Activated effector memory CD4-positive, alpha-beta T cell treated with anti-CD3 and anti-CD28 coated beads, Interleukin-2, amount 50 U/mL, for 16 hours (primary cell): ENCODE measurements around the gene HPCA.
A peak's percentile ranks its signal among the peaks of the same experiment; 100 is the strongest.

ENCODE experiments used
- DNase-seq: peaks from one replicate; pipeline ENCODE4 v3.0.0-alpha.2; 2020

Gene HPCA

GRCh38 chr1:32890516-32891240 lies 4.4 kb downstream of the HPCA start:
- DNase-seq = peak; percentile 30

GRCh38 chr1:32891241-32891570 lies 4.9 kb downstream of the HPCA start:
- DNase-seq = peak; percentile 14

GRCh38 chr1:32891630-32892029 lies 5.3 kb downstream of the HPCA start:
- DNase-seq = peak; percentile 13

- peak; percentile 77 for DNase-seq
Measured at GRCh38 chr1:32892368-32893197, 6.3 kb downstream of the HPCA start.

GRCh38 chr1:32893198-32894018 lies 7.1 kb downstream of the HPCA start:
- peak; percentile 71 for DNase-seq

GRCh38 chr1:32894019-32894600 lies 7.8 kb downstream of the HPCA start:
- no peak for DNase-seq

- DNase-seq = no peak
Measured at GRCh38 chr1:32894681-32895080, 8.4 kb downstream of the HPCA start.

GRCh38 chr1:32895325-32896215 lies 9.3 kb downstream of the HPCA start:
- no peak for DNase-seq

GRCh38 chr1:32896451-32896850 lies 10.2 kb downstream of the HPCA start:
- no peak for DNase-seq

GRCh38 chr1:32897082-32898049 lies 11.1 kb downstream of the HPCA start:
- no peak for DNase-seq

- no peak for DNase-seq
Measured at GRCh38 chr1:32898056-32898455, 11.8 kb downstream of the HPCA start.

- no peak for DNase-seq
Measured at GRCh38 chr1:32898958-32899357, 12.7 kb downstream of the HPCA start.

- DNase-seq = no peak
Measured at GRCh38 chr1:32899586-32900296, 13.4 kb downstream of the HPCA start.

GRCh38 chr1:32900371-32900955 lies 14.2 kb downstream of the HPCA start:
- DNase-seq = no peak

- no peak for DNase-seq
Measured at GRCh38 chr1:32900956-32901822, 14.9 kb downstream of the HPCA start, which contains the start of gene TMEM54. TSS of gene TMEM54 (minus strand) at chr1:32901389. CDS start at chr1:32901238, 151 bp downstream.

- no peak for DNase-seq
Measured at GRCh38 chr1:32901823-32902534, 15.7 kb downstream of the HPCA start.

GRCh38 chr1:32902535-32902920 lies 16.2 kb downstream of the HPCA start:
- DNase-seq = no peak
